NOMO-1 (cell line): ENCODE results near the gene PCCB.

Experiments used
- DNase-seq, 2 experiments: peaks; one replicate each; lab custom pipeline; 2025; ENCODE audit not compliant: unreplicated experiment in 2 of 2; lab: John Stamatoyannopoulos, UW

PCCB gene

DNA sequence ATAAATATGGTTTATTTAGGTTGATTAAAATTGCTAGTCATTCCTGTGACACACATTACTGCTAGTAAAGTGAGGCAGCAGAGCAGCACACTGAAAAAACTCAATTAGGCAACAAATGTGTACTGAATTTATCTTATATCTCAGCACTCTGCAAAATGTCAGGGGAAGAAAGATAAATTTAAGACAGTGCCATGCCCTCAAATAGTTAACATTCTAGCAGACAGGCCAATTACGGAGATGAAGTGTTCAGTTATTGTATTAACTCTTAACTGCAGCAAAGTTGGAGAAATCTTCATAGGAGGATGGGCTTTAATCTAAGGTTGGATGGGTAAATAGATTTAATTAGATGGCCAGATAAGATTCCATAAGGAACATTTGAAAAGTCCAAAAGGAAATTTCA is 127.9 kb downstream of the PCCB start:
- DNase-seq: no peak
